Body of pancreas (tissue), 4 donors: Measurements from ENCODE around the gene PRR29.

Experiments
- POLR2A ChIP-seq, 3 donors: fragments of 450-650 bp; IDR thresholded peaks; one replicate each; pipeline ENCODE4 v1.6.1; 2016; ENCODE audit warnings: antibody characterized with exemption in 3 of 3, mild to moderate bottlenecking in 2 of 3
- TF ChIP-seq, protein P1 (sequence below), 7 experiments: fragments of 450-650 bp in 4 of 7; fragments of 200-600 bp in 3 of 7; sonication (generic) in 3 of 7; IDR thresholded peaks; one replicate each; pipeline ENCODE4 v1.5.1; 2016 to 2019; ENCODE audit warnings: antibody characterized with exemption in 7 of 7

DNA sequence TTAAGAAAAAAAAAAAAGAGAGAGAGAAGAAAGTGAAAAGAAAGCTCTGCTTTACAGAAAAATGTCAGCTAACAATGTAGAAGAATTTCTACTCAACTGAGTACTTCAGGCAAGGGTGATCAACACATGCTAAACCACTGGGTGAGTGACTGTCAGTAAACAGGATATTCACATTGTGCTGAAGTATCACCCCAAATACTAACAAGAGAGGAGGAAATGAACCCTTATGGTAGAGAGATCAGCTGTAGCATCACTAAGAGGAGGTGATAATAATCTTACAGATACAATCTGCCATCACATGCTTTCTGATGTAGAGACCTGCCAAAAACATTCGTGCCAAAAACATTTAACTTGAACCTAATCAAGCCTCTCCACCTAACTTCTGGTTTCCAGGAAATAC, 53.0 kb downstream of the PRR29 start:
- TF ChIP-seq, protein P1, sequence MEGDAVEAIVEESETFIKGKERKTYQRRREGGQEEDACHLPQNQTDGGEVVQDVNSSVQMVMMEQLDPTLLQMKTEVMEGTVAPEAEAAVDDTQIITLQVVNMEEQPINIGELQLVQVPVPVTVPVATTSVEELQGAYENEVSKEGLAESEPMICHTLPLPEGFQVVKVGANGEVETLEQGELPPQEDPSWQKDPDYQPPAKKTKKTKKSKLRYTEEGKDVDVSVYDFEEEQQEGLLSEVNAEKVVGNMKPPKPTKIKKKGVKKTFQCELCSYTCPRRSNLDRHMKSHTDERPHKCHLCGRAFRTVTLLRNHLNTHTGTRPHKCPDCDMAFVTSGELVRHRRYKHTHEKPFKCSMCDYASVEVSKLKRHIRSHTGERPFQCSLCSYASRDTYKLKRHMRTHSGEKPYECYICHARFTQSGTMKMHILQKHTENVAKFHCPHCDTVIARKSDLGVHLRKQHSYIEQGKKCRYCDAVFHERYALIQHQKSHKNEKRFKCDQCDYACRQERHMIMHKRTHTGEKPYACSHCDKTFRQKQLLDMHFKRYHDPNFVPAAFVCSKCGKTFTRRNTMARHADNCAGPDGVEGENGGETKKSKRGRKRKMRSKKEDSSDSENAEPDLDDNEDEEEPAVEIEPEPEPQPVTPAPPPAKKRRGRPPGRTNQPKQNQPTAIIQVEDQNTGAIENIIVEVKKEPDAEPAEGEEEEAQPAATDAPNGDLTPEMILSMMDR (IDR thresholded peaks at IDR 0.05) = no peak
- TF ChIP-seq POLR2A (IDR thresholded peaks at IDR 0.05) = no peak
